ENCODE measurements around the gene CAV1.

GRCh38 chr7:116579322-116579721 lies 54.5 kb downstream of the CAV1 start:
- TF ChIP-seq CTCF (conservative IDR thresholded peaks at IDR 0.05 in 1 of 2, IDR thresholded peaks at IDR 0.05 in 1 of 2; ENCODE audit: low read depth in 1 of 2, low read length in 2 of 2): no peak
- TF ChIP-seq EZH2 (IDR thresholded peaks at IDR 0.05; ENCODE audit: low read length, missing control alignments): no peak

Data from fibroblast of lung (primary cell).